ENCODE data around the gene LOXL3.

- TF ChIP-seq, protein P1, sequence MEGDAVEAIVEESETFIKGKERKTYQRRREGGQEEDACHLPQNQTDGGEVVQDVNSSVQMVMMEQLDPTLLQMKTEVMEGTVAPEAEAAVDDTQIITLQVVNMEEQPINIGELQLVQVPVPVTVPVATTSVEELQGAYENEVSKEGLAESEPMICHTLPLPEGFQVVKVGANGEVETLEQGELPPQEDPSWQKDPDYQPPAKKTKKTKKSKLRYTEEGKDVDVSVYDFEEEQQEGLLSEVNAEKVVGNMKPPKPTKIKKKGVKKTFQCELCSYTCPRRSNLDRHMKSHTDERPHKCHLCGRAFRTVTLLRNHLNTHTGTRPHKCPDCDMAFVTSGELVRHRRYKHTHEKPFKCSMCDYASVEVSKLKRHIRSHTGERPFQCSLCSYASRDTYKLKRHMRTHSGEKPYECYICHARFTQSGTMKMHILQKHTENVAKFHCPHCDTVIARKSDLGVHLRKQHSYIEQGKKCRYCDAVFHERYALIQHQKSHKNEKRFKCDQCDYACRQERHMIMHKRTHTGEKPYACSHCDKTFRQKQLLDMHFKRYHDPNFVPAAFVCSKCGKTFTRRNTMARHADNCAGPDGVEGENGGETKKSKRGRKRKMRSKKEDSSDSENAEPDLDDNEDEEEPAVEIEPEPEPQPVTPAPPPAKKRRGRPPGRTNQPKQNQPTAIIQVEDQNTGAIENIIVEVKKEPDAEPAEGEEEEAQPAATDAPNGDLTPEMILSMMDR (IDR thresholded peaks at IDR 0.05): no peak
- no peak for TF ChIP-seq POLR2AphosphoS5 (IDR thresholded peaks at IDR 0.05)
- TF ChIP-seq POLR2A (IDR thresholded peaks at IDR 0.05): no peak
Measured at GRCh38 chr2:74491648-74492544, 61.8 kb downstream of the LOXL3 start.

Measured in upper lobe of left lung (tissue), 4 donors.